CD4-positive, alpha-beta T cell (primary cell): ENCODE measurements around the gene HOXD8. TPM values are rescaled to one million over a fixed set of nuclear protein-coding genes. Genes with fewer than 3 reads are reported as not detected.

Source experiments
- ATAC-seq: fragments of 200-7000 bp; cut with Tn5 transposase; one replicate; pipeline ENCODE4 v1.10.0; 2022; ENCODE audit warnings: mild to moderate bottlenecking; ENCODE audit not compliant: poor library complexity
- CTCF ChIA-PET: fragments of 350-600 bp; sonication (Branson Sonifier 250); formaldehyde crosslinking; loops from one replicate; lab custom pipeline; 2021; ENCODE audit warnings: antibody characterized with exemption, inconsistent platforms; lab: Charles Lee
- POLR2A ChIA-PET: fragments of 350-600 bp; sonication (Branson Sonifier 250); formaldehyde crosslinking; loops from one replicate; lab custom pipeline; 2021; ENCODE audit warnings: antibody characterized with exemption, inconsistent platforms; lab: Charles Lee
- DNase-seq, 14 experiments: peaks; one replicate each; pipeline ENCODE4 v3.0.0-alpha.2; 2013 to 2020; ENCODE audit warnings: mixed read lengths in 2 of 14
- H3K27ac ChIP-seq, 2 donors: one replicate each; pipeline versions ENCODE4 v1.5.1 to v1.7.0; 2013; ENCODE audit warnings: low read length in 2 of 2, low read depth in 1 of 2, mild to moderate bottlenecking in 1 of 2
- H3K27me3 ChIP-seq, 2 experiments: 1 replicate in 1 of 2; 2 replicates in 1 of 2; pipeline versions ENCODE4 v1.6.1 to v1.7.0; 2013; ENCODE audit warnings: low read length in 2 of 2, control low read depth in 1 of 2, mild to moderate bottlenecking in 1 of 2, moderate library complexity in 1 of 2; ENCODE audit not compliant: insufficient read depth in 2 of 2, control insufficient read depth in 1 of 2
- H3K36me3 ChIP-seq: one replicate; pipeline ENCODE4 v1.6.1; 2013; ENCODE audit warnings: low read length, control low read depth; ENCODE audit not compliant: insufficient read depth
- H3K4me1 ChIP-seq: one replicate; pipeline ENCODE4 v1.6.1; 2013; ENCODE audit warnings: low read length, control low read depth; ENCODE audit not compliant: insufficient read depth
- H3K4me3 ChIP-seq: one replicate; pipeline ENCODE4 v1.5.1; 2013; ENCODE audit warnings: mild to moderate bottlenecking, low read length, moderate library complexity
- H3K9me3 ChIP-seq, 2 experiments: 1 replicate in 1 of 2; 2 replicates in 1 of 2; pipeline versions ENCODE4 v1.6.1 to v1.7.0; 2013; ENCODE audit warnings: low read length in 2 of 2, mild to moderate bottlenecking in 2 of 2, control low read depth in 1 of 2, moderate library complexity in 1 of 2; ENCODE audit not compliant: control insufficient read depth in 1 of 2, insufficient read depth in 1 of 2
- H3K27ac Mint-ChIP-seq: one replicate; pipeline ENCODE4 v1.8.0; 2020; ENCODE audit warnings: mixed read lengths
- H3K27me3 Mint-ChIP-seq: one replicate; pipeline ENCODE4 v1.8.0; 2021; ENCODE audit warnings: mixed read lengths
- H3K36me3 Mint-ChIP-seq: one replicate; pipeline ENCODE4 v1.8.0; 2021; ENCODE audit warnings: low read depth, mixed read lengths
- H3K4me1 Mint-ChIP-seq: one replicate; pipeline ENCODE4 v1.8.0; 2021; ENCODE audit warnings: low read depth, mixed read lengths
- H3K4me3 Mint-ChIP-seq: one replicate; pipeline ENCODE4 v1.8.0; 2020; ENCODE audit warnings: mild to moderate bottlenecking, mixed read lengths
- H3K9me3 Mint-ChIP-seq: one replicate; pipeline ENCODE4 v1.8.0; 2020; ENCODE audit warnings: mixed read lengths
- CTCF ChIP-seq: fragments of 200-600 bp; IDR thresholded peaks from one replicate; pipeline ENCODE4 v1.8.0; 2022; ENCODE audit warnings: antibody characterized with exemption, mild to moderate bottlenecking
- intact Hi-C, 2 experiments: fragments of 100-400 bp; cut with DNase I in 1 of 2; cut with micrococcal nuclease in 1 of 2; formaldehyde crosslinking; loops; one replicate each; pipeline versions ENCODE4 v1.15.1 to v1.9.0; 2023 to 2025; cut with DNase I, micrococcal nuclease
- total RNA-seq, 174 experiments: library from RNA in 2 of 174; stranded (reverse) in 2 of 174; gene quantifications; one replicate each; pipeline ENCODE4 v1.2.3 and lab custom pipeline; 2021 to 2026

Gene HOXD8
- total RNA-seq, 2 experiments from 2014 or later: not detected

- H3K36me3 Mint-ChIP-seq: no peaks in the 10 kb centered on the region
- CTCF ChIA-PET: no interaction called here
- DNase-seq: no peak
- no peak for TF ChIP-seq CTCF
- Histone ChIP-seq H3K36me3 (no peaks in the 10 kb centered on the region), H3K27ac (no peak overlapping the region), H3K4me1 (peaks cover 11% of the 10 kb centered on the region), H3K4me3 (no peak overlapping the region), H3K27me3 (peaks cover 84 to 96% of the 10 kb centered on the region in 2 experiments), H3K9me3 (peaks cover 0 to 47% of the 10 kb centered on the region in 2 experiments)
- no peak overlapping the region for H3K4me3 Mint-ChIP-seq
- no peaks in the 10 kb centered on the region for H3K4me1 Mint-ChIP-seq
- no peak for ATAC-seq
- H3K9me3 Mint-ChIP-seq: no peaks in the 10 kb centered on the region
- peaks cover 94% of the 10 kb centered on the region for H3K27me3 Mint-ChIP-seq
- no peak overlapping the region for H3K27ac Mint-ChIP-seq
- POLR2A ChIA-PET: no interaction called here
- intact Hi-C loops: no loop called here
Observed at GRCh38 chr2:176147800-176148496, 18.4 kb downstream of the HOXD8 start.

- no peaks in the 10 kb centered on the region for H3K9me3 Mint-ChIP-seq
- no peaks in the 10 kb centered on the region for H3K36me3 Mint-ChIP-seq
Observed at GRCh38 chr2:176148751-176149421, 19.4 kb downstream of the HOXD8 start.

GRCh38 chr2:176149481-176149938, 20.0 kb downstream of the HOXD8 start:
- no peak overlapping the region for H3K4me3 ChIP-seq
- H3K4me1 ChIP-seq: peaks cover 11% of the 10 kb centered on the region
- peaks cover 0 to 47% of the 10 kb centered on the region in 2 experiments for H3K9me3 ChIP-seq
- POLR2A ChIA-PET: no interaction called here
- no peaks in the 10 kb centered on the region for H3K36me3 ChIP-seq
- Mint-ChIP-seq H3K36me3 (no peaks in the 10 kb centered on the region), H3K4me3 (no peak overlapping the region), H3K27me3 (peaks cover 94% of the 10 kb centered on the region), H3K9me3 (no peaks in the 10 kb centered on the region), H3K27ac (no peak overlapping the region), H3K4me1 (no peaks in the 10 kb centered on the region)
- ATAC-seq (no peak), DNase-seq (no peak)
- intact Hi-C loops: no loop called here
- peaks cover 84 to 96% of the 10 kb centered on the region in 2 experiments for H3K27me3 ChIP-seq
- no peak for TF ChIP-seq CTCF
- CTCF ChIA-PET: no interaction called here
- no peak overlapping the region for H3K27ac ChIP-seq

More at GRCh38 chr2:176148751-176149421, 19.4 kb downstream of the HOXD8 start:
- no peak overlapping the region for H3K4me3 Mint-ChIP-seq
- Histone ChIP-seq H3K27ac (no peak overlapping the region), H3K27me3 (peaks cover 82 to 96% of the 10 kb centered on the region in 2 experiments), H3K36me3 (no peaks in the 10 kb centered on the region), H3K4me3 (no peak overlapping the region), H3K4me1 (peaks cover 11% of the 10 kb centered on the region), H3K9me3 (peaks cover 0 to 47% of the 10 kb centered on the region in 2 experiments)
- CTCF ChIA-PET: no interaction called here
- TF ChIP-seq CTCF: no peak
- DNase-seq (no peak), ATAC-seq (no peak)
- POLR2A ChIA-PET: no interaction called here
- no peaks in the 10 kb centered on the region for H3K4me1 Mint-ChIP-seq
- no peak overlapping the region for H3K27ac Mint-ChIP-seq
- H3K27me3 Mint-ChIP-seq: peaks cover 94% of the 10 kb centered on the region
- intact Hi-C loops: no loop called here
